GM19463 (cell line): ENCODE results near the gene FGD5.

ENCODE experiments used
- ATAC-seq: cut with Tn5 transposase; IDR thresholded peaks from one replicate; pipeline ENCODE4 v1.9.1; 2021; ENCODE audit warnings: mild to moderate bottlenecking, moderate library complexity; ENCODE audit not compliant: unreplicated experiment

FGD5 gene, protein sequence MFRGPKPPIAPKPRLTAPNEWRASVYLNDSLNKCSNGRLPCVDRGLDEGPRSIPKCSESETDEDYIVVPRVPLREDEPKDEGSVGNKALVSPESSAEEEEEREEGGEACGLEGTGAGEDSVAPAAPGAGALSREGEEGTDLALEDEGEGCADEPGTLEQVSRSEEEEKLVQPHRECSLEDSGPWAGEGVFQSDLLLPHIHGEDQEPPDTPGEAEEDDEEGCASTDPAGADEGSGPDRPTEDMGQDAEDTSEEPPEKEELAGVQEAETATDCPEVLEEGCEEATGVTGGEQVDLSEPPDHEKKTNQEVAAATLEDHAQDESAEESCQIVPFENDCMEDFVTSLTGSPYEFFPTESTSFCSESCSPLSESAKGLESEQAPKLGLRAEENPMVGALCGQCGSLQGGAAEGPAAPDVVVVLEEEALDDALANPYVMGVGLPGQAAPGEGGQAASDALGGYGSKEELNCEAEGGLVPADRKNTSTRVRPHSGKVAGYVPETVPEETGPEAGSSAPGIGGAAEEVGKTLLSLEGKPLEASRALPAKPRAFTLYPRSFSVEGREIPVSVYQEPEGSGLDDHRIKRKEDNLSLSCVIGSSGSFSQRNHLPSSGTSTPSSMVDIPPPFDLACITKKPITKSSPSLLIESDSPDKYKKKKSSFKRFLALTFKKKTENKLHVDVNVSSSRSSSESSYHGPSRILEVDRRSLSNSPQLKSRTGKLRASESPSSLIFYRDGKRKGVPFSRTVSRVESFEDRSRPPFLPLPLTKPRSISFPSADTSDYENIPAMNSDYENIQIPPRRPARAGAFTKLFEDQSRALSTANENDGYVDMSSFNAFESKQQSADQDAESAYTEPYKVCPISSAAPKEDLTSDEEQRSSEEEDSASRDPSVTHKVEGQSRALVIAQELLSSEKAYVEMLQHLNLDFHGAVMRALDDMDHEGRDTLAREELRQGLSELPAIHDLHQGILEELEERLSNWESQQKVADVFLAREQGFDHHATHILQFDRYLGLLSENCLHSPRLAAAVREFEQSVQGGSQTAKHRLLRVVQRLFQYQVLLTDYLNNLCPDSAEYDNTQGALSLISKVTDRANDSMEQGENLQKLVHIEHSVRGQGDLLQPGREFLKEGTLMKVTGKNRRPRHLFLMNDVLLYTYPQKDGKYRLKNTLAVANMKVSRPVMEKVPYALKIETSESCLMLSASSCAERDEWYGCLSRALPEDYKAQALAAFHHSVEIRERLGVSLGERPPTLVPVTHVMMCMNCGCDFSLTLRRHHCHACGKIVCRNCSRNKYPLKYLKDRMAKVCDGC (N-terminal part only)

DNA sequence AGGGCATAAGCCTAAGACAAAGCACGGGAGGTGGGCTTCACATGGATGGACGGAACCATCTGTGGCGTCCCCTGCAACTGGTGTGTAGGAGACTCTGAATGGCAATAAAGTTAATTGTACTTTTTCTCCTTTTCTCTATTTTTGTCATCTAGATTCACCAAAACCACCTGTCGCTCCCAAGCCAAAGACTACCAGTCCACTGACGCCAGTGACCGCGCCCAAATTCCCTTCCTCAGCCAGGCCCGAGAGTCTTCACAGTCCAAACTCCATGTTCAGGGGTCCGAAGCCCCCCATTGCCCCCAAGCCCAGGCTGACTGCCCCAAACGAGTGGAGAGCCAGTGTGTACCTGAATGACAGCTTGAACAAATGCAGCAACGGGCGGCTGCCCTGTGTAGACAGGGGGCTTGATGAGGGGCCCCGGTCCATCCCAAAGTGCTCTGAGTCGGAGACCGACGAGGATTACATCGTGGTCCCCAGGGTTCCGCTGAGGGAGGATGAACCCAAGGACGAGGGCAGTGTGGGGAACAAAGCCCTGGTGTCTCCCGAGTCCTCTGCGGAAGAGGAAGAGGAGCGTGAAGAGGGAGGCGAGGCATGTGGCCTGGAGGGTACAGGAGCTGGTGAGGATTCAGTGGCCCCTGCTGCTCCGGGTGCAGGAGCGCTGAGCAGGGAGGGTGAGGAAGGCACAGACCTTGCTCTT is at the start of gene FGD5:
FGD5 (plus strand) TSS at position 159 of the 697 bp plus-strand sequence; CDS start at position 269, 110 bp downstream.
- no peak for ATAC-seq

DNA sequence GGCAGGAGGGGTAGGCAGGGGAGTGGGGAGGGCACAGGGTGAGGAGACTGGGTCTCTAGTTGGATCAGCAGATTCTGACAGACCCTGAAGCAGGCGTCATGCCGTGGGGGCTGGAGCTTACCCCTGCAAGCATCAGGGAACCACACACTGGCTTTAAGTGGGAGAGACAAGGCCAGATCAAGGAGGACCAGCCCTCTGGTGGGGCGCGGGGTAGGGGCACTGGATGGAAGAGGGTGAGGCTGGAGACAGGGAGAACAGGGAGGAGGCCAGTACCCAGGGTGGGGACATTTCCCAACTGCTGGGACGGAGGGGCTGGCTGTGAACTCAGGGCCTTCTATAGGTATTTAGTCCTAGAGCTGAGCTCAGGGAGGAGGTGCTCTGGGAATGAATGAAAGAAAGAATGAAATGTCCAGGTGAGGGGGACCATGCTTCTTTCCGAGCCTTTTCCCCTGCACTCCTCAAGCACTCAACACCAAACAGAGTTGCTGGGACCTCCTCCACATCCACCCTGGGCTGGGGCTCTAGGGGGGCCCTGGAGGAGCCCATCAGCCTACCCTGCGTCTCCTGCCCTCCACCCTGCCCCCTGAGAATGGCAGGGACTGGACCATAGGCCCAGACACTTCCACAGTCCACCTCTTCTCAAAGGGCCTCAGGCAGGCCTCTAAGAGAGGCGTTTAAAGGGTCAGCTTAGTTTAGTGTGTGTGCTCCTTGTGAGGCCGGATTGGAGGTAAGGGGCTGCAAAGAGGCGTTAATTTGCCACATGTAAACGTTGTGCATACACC is 49.0 kb upstream of the FGD5 start:
- no peak for ATAC-seq

DNA sequence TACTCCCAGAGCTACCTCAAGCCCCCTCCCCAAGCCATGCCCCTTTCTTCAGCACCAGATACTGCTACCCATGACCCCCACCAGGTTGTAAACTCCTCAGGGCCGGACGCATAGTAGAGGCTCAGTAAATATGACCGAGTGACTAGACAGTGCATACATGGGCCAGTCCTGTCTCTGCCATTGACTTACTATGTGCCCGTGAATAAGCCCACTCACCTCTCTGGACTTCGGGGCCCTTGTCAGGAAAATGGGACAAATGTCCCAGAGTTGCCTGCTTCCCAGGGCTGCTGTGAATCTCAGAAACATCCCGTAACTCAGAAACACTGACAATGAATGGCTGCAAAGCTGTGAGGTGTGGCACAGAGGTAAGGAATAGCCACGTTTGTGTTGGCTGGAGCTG is 48.2 kb upstream of the FGD5 start:
- no peak for ATAC-seq

DNA sequence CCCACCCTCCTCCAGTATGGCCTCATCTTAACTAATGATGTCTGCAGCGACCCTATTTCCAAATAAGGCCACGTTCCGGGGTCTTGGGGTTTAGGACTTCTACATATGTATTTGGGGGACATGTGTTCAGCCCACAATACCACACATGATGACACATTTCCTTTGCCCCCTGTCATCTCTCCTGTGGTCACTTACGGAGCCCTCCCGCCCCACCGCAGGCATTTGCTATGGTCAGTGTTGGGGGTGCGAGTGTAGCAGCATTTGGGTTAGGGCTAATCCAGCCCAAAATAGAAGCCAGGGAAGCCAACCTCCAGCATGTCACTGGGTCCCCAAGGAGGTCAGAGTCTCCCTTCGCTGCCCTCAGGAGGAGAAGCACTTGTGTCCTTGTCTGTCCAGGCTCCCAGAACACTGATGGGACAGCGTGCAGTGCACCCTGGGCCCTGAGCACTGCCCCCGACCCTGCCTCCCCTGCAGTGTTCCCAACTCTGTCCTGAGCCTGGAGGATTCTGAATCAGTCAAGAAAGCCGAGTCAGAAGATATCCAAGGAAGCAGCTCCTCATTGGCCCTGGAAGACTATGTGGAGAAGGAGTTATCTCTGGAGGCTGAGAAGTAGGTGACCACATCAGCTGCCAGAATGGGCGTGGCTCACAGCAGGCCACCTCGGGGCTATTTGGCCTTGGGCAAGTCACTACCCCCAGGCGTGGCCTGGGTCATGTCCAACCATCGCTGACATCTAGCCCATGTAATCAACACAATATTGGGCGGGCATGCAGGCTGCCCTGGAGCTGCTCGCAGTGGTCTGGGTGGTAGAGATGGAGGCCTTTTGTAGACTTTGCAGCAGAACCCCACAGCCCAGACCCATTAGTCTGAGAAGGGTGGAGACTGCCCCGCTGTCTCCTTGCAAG is 46.9 kb upstream of the FGD5 start:
- no peak for ATAC-seq

DNA sequence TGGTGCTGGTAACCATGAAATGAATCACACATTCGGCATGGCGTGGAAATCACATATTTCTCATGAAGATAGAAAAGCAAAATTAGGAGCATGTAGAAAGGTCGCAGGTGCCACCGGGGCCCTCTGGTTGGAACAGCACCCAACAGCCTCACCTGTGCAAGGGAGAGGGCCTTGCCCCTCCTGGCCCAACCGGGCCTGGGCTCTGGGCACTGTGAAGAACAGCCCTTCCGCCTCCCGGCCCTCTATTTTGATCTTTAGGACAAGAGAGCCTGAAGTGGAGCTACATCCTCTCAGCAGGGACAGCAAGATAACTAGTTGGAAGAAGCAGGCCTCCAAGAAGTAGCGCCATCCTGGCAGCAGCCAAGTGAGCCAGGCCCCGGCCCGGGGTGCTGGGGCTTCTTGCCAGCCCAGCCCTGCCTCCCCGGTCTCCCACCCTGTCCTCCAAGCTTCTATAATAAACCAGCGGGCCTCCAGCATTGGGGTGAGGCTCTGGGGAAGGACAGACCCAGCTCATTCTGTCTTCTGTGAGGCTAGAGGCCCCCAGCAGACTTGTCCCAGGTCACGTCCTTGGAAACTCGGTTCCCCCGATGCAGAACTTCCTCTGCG is 46.1 kb upstream of the FGD5 start:
- no peak for ATAC-seq

DNA sequence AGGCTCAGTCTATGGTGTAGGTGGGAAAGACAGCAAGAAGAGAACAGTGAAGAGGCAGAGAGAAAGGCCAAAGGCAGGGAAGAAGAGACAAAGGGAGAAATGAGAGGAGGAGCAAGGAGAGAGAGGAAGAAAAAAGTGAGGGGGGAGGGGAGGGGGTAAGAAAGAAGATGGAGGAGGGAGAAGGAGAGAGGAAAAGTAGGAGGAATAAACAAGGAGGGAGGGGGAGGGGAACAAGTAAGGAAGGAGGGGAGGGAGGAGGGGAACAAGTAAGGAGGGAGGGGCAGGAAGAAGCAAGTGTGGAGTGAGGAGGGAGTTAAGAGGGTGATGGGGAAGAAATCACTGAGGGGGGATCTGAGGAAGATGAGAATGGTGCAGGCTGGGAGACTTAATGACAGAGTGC is 45.5 kb upstream of the FGD5 start:
- no peak for ATAC-seq

DNA sequence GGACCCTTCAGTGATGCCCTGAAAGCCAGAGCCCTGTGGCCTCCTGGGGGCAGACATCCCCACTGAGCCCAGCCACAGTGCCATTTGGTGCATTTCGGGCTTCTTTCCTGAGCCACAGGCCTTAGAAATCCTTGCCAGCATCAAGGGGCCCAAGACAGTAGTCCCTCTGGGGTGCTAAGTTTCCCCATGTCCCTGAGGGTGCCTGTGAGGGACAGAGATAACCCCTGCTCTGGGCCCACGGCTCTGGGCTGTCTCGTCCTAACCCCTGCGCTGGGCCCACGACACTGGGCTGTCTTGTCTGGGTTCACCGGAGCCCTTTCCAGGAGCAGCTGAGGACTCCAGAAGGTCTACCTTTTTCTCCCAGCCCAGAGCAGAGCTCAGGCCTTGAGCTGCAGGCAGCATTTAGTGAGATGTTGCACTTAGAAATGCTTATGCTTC is 45.1 kb upstream of the FGD5 start:
- no peak for ATAC-seq

DNA sequence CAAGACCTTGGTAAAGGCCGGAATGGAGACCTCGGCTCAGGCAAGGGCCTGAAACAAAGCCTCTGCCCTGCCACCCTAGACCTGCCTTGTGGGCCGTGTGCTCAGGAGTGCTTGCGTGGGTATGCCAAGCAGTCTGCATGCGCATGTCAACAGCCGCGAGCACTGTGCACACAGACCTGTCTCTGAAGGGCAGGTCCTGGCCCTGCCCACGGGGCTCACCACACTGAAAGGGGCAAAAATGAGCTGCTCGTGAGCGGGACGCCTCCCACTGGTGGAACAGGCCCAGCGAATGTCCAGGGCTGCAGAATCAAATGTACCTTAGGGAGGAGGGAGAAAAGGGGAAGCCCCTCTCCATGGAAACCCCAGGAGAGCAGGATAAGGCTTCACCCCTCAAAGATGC is 44.3 kb upstream of the FGD5 start:
- no peak for ATAC-seq

DNA sequence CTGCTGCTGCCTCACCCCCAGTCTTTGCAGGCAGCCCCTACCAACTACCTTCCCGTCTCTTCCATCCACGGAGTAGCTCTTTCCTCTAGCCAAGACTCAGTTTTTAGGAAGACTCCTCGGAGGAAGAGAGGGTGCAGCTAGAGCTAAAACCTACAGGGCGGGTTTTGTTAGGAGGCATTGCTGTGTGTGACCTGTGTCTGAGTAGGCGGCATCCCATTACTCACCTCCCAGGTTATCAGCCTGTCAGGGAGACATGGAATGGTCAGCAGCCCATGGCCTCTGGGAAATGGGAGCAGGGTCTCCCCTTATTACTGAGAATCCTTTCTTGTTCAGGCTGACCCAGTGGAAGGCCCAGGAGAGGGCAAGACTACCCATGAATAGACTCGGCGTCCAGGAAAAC is 43.8 kb upstream of the FGD5 start:
- no peak for ATAC-seq

DNA sequence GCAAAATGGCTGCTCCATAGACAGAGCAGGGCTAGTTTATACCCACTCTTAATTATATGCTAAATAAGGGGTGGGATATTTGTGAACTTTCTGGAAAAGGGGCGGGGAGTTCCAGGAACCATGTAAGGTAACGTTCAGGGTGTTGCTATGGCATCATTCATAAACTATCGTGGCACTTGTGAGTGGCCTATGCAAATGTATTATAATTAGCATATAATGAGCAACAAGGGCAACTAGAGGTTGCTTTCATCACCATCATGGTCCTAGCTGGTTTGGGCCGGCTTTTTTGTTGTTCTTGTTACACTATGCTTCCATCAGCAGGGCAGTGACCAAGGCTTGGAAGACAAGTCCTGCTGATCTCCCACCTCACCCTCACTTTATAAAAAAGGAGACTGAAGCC is 43.2 kb upstream of the FGD5 start:
- ATAC-seq = no peak

DNA sequence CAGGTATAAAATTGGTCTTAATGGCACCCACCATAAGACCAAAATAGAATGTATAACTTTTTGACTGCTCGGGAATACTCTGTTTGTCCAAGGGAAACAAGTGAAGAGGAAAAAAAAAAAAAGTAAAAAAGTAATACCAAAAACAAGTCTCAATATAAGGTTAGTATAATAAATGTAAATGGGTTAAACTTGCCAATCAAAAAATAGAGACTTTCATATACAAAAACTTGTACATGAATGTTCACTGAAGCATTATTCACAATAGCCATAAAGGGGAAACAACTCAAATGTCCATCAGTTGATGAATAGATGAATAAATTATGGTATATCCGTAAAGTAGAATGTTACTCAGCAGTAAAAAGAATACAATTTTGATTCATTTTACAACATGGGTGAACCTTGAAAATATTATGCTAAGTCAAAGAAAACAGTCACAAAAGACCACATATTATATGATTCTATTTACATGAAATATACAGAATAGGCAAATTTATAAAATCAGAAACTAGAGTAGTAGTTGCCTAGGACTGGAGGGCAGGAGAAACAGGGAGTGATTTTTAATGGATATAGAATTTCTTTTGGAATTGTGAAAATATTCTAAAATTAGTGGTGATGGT is 39.6 kb upstream of the FGD5 start:
- no peak for ATAC-seq

DNA sequence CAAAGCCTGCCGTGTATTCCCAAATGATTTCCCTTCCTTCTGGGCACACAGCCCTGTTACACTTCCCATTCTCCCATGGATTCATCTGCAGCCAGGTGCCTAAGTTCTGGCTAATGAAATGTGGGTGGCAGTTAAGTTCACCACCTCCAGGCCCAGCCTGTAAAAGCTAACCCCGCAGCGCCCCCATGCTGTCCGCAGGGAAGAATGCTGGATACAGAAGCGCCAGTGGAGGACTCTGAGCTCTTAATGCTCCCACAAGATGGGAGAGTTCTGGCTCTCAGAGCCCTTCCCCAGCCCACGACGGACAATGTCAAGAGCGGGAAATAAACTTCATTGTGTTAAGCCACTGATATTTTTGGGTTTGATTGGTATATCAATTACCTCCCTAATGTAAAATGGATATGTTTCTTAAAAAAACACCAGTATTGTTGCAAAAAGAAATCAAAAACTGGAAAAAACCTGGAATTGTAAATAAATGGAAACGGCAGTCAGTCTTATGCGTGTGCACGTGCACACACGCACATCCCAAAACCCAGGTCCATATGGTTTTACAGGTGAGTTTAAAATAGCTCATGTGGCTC is 37.7 kb upstream of the FGD5 start:
- no peak for ATAC-seq

DNA sequence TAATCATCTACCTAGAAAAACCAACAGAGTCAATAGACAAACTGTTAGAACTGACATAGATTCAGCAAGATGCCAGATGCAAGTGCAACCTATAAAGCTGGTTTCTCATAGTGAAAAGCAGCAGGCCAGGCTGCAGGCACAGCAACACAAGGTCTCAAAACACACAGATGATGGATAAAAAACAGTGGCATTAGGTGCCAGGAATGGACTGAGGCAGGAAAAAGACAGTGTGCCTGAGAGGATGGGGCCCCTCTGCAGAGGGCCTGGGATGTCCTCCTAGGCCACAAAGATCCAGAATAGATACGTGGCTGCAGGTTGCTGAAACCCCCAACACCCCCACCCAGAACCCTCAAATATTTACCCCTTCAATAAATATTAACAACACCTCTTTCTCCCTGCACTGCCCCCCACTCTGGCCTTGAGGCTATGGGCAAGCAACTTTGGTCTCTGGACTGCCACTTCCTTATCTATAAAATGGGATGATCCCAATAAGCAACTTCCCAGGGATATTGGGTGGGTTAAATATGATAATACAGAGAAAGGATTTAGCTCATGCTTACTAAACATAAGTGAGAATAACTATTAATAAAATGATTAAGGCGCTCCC is 35.2 kb upstream of the FGD5 start:
- no peak for ATAC-seq

DNA sequence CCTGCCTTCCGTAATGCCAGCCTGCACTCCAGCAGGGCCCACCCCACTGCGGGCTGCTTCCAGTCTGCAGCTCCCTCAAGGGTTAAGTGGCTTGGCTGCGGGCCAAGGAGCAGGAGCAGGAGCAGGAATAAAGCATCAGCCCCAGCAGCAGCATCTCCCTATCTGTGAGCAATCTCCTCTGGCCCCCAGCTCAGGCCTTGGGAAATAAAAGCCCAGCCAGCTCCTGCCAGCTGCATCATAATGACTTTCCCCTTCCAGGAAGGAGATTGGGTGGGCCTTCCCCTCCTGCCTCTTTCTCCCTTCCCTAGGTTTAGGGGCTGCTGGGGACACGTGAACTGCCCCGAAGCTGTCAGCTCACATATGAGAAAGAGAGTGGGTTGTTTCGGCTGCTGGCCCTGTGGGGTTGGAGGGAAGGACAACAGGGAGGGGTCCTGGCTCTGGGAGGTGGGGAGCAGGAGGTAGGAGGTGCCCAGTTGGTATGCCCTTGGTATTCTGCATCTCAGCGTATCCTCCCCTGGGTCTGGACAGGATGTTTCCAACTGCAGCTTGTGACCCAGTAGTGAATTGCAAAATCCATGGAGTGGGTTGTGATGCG is 34.6 kb upstream of the FGD5 start:
- no peak for ATAC-seq

DNA sequence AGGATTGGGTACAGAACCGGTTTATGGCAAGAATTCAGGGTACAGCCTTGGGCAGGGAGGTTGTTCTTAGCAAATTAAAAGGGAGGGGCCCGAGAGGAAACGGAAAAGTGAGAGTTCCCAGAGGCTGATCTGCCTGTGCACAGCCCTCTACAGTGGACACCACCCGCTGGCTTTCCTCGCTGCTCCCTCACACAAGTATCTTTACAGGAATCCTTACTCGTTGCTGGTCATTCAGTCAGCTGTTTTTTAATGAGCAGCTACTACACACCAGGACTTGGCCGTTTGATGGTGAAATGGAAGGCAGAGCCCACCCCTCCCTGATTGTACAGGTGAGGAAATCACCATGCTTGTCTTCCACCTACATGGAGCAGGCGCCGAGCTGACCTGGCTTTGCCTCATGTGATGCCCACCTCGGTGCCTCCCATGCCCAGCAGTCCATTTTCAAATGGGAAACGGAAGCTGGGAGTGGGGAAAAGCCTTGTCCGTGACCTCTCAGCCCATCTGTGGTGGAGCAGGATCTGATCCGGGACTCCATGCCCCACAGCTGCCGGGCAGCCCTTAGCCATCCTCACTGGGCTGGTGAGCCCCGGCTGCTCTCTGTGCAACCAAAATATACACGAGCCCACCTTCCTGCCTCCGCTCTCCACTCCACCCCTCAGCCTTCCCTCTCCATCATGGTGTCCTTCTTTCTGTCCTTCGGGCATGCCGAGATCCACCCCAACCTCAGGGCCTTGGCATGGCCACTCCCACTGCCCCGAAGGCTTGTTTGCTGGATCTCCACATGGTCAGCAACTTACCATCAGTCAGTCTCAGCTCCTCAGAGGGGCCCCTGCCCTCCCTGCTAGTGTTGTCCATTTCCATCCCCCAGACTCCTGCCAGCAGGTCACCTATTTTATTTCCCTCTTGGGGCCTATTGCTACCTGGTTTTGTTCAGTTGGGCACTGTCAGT is 33.3 kb upstream of the FGD5 start:
- ATAC-seq = no peak

DNA sequence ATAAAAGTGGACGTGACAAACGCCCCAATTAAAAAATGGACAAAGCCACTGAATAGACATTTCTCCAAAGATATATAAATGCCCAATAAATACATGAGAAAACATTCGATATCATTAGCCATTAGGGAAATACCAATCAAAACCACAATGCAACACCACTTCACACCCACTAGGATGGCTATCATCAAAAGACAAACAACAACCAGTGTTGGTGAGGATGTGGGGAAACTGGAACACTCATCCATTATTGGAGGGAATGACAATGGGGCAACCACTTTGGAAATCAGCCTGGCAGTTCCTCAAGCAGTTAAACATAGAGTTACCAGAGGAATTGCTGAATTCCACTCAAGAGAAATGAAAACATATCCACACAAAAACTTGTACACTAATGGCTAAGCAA is 32.4 kb upstream of the FGD5 start:
- ATAC-seq = no peak
